ENCODE results near the gene ECT2.

- TF ChIP-seq EZH2 (IDR thresholded peaks at IDR 0.05; ENCODE audit: low read depth, low read length, severe bottlenecking), result no peak
- no peak for TF ChIP-seq POLR2AphosphoS5 (IDR thresholded peaks at IDR 0.05; ENCODE audit: low read depth, low read length)
- TF ChIP-seq HDAC2 (IDR thresholded peaks at IDR 0.05; ENCODE audit: borderline replicate concordance in 1 of 2, low read depth in 2 of 2, low read length in 2 of 2), result no peak
- no peak for TF ChIP-seq GABPA (IDR thresholded peaks at IDR 0.05; ENCODE audit: borderline replicate concordance, insufficient read depth, low read length)
- no peak for TF ChIP-seq JUN (IDR thresholded peaks at IDR 0.05; ENCODE audit: low read depth, low read length)
- TF ChIP-seq CTCF (IDR thresholded peaks at IDR 0.05; ENCODE audit: control extremely low read depth in 1 of 3, insufficient read depth in 1 of 3, low read depth in 1 of 3, low read length in 3 of 3), result no peak
- TF ChIP-seq POU5F1 (IDR thresholded peaks at IDR 0.05; ENCODE audit: low read depth, low read length), result no peak
- no peak for TF ChIP-seq NRF1 (IDR thresholded peaks at IDR 0.05; ENCODE audit: low read depth, low read length)
- TF ChIP-seq YY1 (IDR thresholded peaks at IDR 0.05; ENCODE audit: low read depth, low read length), result no peak
- TF ChIP-seq CREB1 (IDR thresholded peaks at IDR 0.05), result no peak
- no peak for TF ChIP-seq SIN3A (conservative IDR thresholded peaks at IDR 0.05 in 1 of 2, IDR thresholded peaks at IDR 0.05 in 1 of 2; ENCODE audit: low read depth in 1 of 2, low read length in 2 of 2)
- no peak for TF ChIP-seq KDM5A (IDR thresholded peaks at IDR 0.05; ENCODE audit: low read length)
Measured at GRCh38 chr3:172786036-172786435, 35.5 kb downstream of the ECT2 start.
